ENCODE data around the gene TIMM23. TPM values are rescaled to one million over a fixed set of nuclear protein-coding genes. Genes with fewer than 3 reads are reported as not detected.

Gene TIMM23
- total and polyA plus RNA-seq, 9 donors = 29.9 to 74.4 (median 35.1) TPM

DNA sequence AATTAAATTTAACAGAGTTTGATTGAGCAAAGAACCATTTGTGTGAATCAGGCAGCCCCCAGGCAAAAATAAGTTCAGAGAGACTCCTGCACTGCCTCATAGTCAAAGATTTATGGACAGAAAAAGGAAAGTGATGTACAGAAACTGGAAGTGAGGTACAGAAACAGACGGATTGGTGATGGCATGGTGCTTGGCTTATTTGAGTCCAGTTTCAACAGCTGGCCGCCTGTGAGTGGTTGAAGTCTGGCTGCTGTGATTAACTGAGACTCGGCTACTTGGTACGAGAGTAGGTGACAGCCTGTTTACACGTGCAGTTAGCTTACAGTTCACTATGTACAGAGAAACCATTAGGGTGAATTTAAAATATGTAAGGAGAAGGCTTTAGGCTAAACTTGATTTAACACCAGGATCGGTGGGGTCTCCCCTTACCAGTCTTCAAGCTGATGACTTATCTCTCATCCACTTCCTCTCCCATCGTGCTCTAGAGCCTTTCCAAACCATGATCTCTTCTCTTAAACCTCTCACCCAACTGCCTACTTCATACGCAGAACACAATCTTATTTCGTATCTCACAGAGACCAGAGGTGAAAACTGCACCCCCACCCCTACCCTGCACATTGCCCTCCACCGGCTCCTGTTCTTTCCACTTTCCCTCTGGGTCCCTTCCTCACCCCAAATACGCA lies 78.8 kb downstream of the TIMM23 start:
- no peaks in the 10 kb centered on the region for H3K27me3 ChIP-seq
- TF ChIP-seq, protein P1, sequence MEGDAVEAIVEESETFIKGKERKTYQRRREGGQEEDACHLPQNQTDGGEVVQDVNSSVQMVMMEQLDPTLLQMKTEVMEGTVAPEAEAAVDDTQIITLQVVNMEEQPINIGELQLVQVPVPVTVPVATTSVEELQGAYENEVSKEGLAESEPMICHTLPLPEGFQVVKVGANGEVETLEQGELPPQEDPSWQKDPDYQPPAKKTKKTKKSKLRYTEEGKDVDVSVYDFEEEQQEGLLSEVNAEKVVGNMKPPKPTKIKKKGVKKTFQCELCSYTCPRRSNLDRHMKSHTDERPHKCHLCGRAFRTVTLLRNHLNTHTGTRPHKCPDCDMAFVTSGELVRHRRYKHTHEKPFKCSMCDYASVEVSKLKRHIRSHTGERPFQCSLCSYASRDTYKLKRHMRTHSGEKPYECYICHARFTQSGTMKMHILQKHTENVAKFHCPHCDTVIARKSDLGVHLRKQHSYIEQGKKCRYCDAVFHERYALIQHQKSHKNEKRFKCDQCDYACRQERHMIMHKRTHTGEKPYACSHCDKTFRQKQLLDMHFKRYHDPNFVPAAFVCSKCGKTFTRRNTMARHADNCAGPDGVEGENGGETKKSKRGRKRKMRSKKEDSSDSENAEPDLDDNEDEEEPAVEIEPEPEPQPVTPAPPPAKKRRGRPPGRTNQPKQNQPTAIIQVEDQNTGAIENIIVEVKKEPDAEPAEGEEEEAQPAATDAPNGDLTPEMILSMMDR (IDR thresholded peaks at IDR 0.05) = no peak
- TF ChIP-seq EP300 (IDR thresholded peaks at IDR 0.05) (no peak), POLR2A (IDR thresholded peaks at IDR 0.05) (no peak)
- H3K4me1 ChIP-seq (ENCODE audit: insufficient read depth) = no peaks in the 10 kb centered on the region
- DNase-seq = no peak
- no peaks in the 10 kb centered on the region for H3K36me3 ChIP-seq
- 37 to 65% (median 63%) methylated on average over 11 of the region's 11 CpGs for WGBS, 3 donors
- intact Hi-C loops (cut with DNase I) = no loop called here
- H3K27ac ChIP-seq = no peak overlapping the region
- H3K4me3 ChIP-seq = no peak overlapping the region
- no peaks in the 10 kb centered on the region for H3K9me3 ChIP-seq

- Histone ChIP-seq H3K36me3 (no peaks in the 10 kb centered on the region), H3K27me3 (no peaks in the 10 kb centered on the region), H3K4me1 (ENCODE audit: insufficient read depth) (no peaks in the 10 kb centered on the region), H3K4me3 (no peak overlapping the region), H3K9me3 (no peaks in the 10 kb centered on the region), H3K27ac (no peak overlapping the region)
- TF ChIP-seq EP300 (IDR thresholded peaks at IDR 0.05) (no peak), POLR2A (IDR thresholded peaks at IDR 0.05) (no peak)
- TF ChIP-seq, protein P1 (IDR thresholded peaks at IDR 0.05) = no peak
- intact Hi-C loops (cut with DNase I) = no loop called here
- WGBS, 3 donors = 54 to 65% (median 62%) methylated on average over 7 of the region's 7 CpGs
- no peak for DNase-seq
These were observed 79.9 kb downstream of the TIMM23 start for GRCh38 chr10:46052057-46052790.

GRCh38 chr10:46052791-46053375 lies 80.6 kb downstream of the TIMM23 start:
- Histone ChIP-seq H3K4me1 (ENCODE audit: insufficient read depth) (no peaks in the 10 kb centered on the region), H3K36me3 (no peaks in the 10 kb centered on the region), H3K27ac (no peak overlapping the region), H3K9me3 (no peaks in the 10 kb centered on the region), H3K27me3 (no peaks in the 10 kb centered on the region), H3K4me3 (no peak overlapping the region)
- 84 to 89% (median 88%) methylated on average over 6 of the region's 6 CpGs for WGBS, 3 donors
- TF ChIP-seq, protein P1 (IDR thresholded peaks at IDR 0.05) = no peak
- no peak for TF ChIP-seq POLR2A (IDR thresholded peaks at IDR 0.05)
- TF ChIP-seq EP300 (IDR thresholded peaks at IDR 0.05) = no peak
- no peak for DNase-seq
- intact Hi-C loops (cut with DNase I) = no loop called here

Small RNAs within 50 kb of the gene (small RNA-seq; reads per million reads assigned to genes)
- not detected for gene SNORA74C-1

Other genes with a start within 250 kb of the TIMM23 start
- gene WASHC2C, start 245.2 kb upstream of the TIMM23 start, total RNA-seq = 10 to 100 TPM; 25.3 to 52.8 (median 39.4) TPM
- 10 to 100 TPM; 30.5 to 54.8 TPM for gene WASHC2C, start 245.2 kb upstream of the TIMM23 start, polyA plus RNA-seq
- 10 to 100 TPM in 6 of 7 donors, 1 to 10 TPM in 1; 9.4 to 23.4 (median 17.4) TPM for gene AGAP4, start 125.0 kb upstream of the TIMM23 start, total RNA-seq
- gene AGAP4, start 125.0 kb upstream of the TIMM23 start, polyA plus RNA-seq = 10 to 100 TPM; 10.1 to 12.9 TPM
- 100 to 1,000 TPM in 2 of 7 donors, 10 to 100 TPM in 5; 68.6 to 107 (median 89.4) TPM for gene NCOA4, start 58.1 kb downstream of the TIMM23 start, total RNA-seq
- 100 to 1,000 TPM in 1 of 2 donors, 10 to 100 TPM in 1; 52.8 to 172 TPM for gene NCOA4, start 58.1 kb downstream of the TIMM23 start, polyA plus RNA-seq
- gene MSMB, start 73.8 kb downstream of the TIMM23 start, total RNA-seq = not detected
- gene MSMB, start 73.8 kb downstream of the TIMM23 start, polyA plus RNA-seq = not detected

All from ovary (tissue), 9 donors.